Measurements from ENCODE around the gene RSKR.
"Not testable (repeated sequence)": the region's sequence is repeated elsewhere in the genome, so short reads cannot be mapped to it uniquely, and the experiment has no call there.

RSKR gene, protein sequence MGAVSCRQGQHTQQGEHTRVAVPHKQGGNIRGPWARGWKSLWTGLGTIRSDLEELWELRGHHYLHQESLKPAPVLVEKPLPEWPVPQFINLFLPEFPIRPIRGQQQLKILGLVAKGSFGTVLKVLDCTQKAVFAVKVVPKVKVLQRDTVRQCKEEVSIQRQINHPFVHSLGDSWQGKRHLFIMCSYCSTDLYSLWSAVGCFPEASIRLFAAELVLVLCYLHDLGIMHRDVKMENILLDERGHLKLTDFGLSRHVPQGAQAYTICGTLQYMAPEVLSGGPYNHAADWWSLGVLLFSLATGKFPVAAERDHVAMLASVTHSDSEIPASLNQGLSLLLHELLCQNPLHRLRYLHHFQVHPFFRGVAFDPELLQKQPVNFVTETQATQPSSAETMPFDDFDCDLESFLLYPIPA
- total RNA-seq, result 15.0 to 20.5 (median 15.8) reads per million in 3 experiments

GRCh38 chr17:28613931-28614381, at the start of gene RSKR:
Gene RSKR (minus strand): TSS chr17:28614185. CDS start chr17:28614161, 24 bp downstream.
- DNase-seq, result no peak

GRCh38 chr17:28663723-28664122, 49.7 kb upstream of the RSKR start:
- DNase-seq, result no peak

GRCh38 chr17:28662527-28662829, 48.5 kb upstream of the RSKR start:
- no peak for DNase-seq

DNA sequence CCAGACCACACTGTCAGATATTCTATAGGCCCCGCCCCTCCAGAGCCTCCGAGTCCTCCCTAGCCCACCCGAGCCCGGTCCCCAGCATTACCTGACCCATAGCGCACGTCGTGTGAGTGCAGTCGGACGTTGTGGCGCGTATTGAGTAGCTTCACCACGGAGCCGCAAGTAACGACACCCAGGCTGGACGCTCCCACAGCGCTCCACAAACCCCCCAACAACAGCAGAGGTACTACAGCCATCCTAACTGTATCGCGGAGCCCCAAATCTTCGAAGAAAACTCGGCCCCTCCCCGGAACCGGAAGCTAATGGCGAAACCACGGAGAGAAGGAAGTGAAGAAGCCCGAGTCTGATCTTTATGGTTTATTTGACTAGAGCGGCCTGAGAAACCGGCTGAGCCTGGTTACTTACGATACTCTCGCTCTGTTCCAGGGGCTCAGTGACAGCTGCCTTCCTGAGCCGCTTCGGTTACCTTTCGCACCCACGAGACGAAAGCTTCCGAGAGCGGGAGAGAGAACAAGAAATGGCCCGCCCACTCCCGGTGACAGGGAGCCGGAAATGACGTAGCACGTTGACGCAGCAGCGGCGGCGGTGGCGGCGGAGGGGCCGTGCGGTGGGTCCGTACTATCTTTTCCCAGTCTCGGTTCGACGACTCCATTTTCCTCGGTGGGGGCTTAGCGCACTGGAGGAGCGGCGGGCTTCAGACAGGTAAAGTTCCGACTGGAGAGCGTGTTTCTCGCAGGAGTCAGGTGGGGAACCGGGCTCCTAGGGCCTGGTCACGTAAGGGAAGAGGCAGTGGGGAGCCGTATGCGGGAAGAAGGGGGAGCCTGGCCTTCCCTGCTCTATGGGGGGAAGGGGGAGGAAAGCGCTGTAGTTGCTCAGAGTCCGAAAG, 47.9 kb upstream of the RSKR start, which contains the start of the genes SDF2 and SUPT6H:
Gene SDF2, minus strand, starts transcription at position 272 of the 892 bp plus-strand sequence. Its CDS starts 30 bp downstream, at position 242.
Gene SUPT6H, plus strand, starts transcription at position 571 of the 892 bp plus-strand sequence. CDS start 11,197 bp downstream, outside the sequence.
- peak; percentile 93 for DNase-seq

DNA sequence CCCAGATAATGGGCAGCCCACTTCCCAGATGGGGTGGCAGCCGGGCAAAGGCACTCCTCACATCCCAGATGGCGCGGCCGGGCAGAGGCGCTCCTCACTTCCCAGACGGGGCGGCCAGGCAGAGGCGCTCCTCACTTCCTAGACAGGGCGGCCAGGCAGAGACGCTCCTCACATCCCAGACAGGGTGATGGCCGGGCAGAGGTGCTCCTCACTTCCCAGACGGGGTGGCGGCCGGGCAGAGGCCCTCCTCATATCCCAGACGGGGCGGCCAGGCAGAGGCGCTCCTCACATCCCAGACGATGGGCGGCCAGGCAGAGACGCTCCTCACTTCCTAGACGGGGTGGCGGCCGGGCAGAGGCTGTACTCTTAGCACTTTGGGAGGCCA, 45.5 kb upstream of the RSKR start:
- not testable (repeated sequence) for DNase-seq

DNA sequence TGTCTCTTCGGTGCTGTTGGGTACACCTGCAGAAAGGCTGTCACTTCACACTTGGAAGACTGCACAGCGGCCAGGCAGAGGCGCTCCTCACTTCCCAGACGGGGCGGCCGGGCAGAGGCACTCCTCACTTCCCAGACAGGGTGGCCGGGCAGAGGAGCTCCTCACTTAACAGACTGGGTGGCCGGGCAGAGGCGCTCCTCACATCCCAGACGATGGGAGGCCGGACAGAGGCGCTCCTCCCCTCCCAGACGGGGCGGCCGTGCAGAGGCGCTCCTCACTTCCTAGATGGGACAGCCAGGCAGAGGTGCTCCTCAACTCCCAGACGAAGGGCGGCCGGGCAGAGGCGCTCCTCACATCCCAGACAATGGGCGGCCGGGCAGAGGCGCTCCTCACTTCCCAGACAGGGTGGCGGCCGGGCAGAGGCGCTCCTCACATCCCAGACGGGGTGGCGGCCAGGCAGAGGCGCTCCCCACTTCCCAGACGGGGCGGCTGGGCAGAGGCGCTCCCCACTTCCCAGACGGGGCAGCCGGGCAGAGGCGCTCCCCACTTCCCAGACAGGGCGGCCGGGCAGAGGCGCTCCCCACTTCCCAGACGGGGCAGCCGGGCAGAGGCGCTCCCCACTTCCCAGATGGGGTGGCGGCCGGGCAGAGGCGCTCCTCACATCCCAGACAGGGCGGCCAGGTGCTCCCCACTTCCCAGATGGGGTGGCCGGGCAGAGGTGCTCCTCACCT, 44.9 kb upstream of the RSKR start:
- not testable (repeated sequence) for DNase-seq

DNA sequence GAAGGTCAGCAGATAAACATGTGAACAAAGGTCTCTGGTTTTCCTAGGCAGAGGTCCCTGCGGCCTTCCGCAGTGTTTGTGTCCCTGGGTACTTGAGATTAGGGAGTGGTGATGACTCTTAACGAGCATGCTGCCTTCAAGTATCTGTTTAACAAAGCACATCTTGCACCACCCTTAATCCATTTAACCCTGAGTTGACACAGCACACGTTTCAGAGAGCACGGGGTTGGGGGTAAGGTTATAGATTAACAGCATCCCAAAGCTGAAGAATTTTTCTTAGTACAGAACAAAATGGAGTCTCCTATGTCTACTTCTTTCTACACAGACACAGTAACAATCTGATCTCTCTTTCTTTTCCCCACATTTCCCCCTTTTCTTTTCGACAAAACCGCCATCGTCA, 44.4 kb upstream of the RSKR start:
- not testable (repeated sequence) for DNase-seq

DNA sequence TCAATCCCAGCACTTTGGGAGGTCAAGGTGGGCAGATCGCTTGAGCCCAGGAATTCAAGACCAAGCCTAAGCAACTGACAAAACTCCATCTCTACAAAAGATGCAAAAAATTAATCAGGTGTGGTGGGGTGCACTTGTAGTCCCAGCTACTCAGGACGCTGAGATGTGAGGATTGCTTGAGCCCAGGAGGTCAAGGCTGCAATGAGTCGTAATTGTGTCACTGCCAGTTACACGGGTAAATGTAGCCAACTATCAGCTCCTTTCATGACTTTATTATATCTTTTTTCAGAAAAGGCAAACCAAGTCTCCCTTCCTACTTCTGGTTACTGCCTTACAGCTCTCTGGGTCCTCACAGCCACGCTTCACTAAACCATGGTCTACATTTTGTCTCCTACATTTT, 43.8 kb upstream of the RSKR start:
- DNase-seq, result no peak

GRCh38 chr17:28655160-28655559, 41.2 kb upstream of the RSKR start:
- no peak for DNase-seq

DNA sequence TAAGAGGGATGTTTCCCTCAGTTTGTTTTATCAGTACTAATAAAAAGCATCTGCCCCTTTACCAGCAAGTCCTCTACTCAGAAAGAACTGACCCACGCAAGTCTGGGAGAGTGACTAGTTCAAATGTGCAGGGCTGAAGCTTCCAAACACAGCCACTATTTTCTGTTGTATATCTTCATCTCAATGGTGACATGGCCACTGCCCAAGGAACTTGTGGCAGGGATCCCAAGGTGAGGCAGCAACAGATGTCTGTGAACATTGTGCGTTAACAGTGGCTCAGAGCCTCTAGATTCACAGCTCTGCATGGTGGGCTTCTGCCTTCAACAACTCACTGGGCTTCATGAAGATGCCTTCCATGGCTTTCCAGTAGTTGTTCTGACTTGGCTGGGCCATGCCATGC, 34.7 kb upstream of the RSKR start:
- no peak for DNase-seq

GRCh38 chr17:28646039-28646754, 32.2 kb upstream of the RSKR start:
- DNase-seq, result no peak

DNA sequence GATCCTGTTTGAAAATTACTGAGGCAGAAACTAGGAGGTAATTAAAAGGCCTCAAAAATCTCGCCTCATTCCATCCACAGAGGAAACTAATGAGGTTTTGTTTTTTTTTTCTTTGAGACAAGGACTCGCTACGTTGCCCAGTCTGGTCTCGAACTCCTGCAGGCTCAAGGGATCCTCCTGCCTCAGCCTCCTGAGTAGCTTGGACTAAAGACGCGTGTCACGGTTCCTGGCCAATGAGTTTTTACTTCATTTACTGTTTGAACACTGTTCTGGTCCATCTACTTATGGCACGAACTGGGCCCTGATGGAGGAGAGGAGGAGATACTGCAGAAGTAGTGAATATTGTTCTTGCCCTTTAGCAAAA, 31.6 kb upstream of the RSKR start:
- no peak for DNase-seq

DNA sequence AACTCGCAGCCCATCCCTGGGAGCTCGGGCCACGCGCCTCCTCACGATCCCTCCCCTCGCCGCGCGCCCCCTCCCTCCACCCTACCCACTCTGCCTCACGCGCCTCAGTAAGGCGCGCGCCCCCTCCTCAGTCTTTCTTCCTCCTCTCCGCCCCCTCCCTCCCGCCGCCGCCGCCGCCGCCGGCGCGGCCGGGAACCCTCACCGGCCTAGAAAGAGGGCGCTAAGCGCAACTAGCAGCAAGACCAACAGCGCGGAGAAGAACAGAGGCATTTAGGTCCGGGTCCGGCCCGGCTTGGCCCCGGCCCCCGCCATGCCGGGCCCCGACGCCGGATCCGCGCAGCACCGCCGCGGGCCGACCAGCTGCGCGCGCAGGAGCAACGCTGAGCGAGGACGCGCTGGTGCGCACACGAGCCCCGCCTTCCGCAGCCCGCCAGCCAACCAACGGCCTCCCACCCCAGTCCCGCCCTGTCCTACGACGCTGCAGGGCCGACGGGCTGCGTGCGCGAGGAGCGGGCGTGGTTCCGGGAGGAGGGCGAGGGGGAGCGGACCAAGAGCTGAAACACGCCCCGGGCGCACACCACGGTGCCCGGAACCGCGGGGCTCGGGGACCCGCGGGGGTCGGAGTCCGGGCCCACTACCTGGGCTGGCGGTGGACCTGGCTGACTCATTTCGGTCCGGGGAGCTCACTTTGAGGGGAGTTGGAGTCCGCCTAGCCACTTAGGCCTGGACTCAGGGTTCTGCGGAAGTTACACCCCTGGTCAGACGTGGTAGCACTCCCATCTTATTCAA, 31.0 kb upstream of the RSKR start, which contains the start of gene BLTP2:
Gene BLTP2, minus strand, starts transcription at position 372 of the 789 bp plus-strand sequence. Its CDS starts 102 bp downstream, at position 270.
- DNase-seq, result peak; percentile 93

DNA sequence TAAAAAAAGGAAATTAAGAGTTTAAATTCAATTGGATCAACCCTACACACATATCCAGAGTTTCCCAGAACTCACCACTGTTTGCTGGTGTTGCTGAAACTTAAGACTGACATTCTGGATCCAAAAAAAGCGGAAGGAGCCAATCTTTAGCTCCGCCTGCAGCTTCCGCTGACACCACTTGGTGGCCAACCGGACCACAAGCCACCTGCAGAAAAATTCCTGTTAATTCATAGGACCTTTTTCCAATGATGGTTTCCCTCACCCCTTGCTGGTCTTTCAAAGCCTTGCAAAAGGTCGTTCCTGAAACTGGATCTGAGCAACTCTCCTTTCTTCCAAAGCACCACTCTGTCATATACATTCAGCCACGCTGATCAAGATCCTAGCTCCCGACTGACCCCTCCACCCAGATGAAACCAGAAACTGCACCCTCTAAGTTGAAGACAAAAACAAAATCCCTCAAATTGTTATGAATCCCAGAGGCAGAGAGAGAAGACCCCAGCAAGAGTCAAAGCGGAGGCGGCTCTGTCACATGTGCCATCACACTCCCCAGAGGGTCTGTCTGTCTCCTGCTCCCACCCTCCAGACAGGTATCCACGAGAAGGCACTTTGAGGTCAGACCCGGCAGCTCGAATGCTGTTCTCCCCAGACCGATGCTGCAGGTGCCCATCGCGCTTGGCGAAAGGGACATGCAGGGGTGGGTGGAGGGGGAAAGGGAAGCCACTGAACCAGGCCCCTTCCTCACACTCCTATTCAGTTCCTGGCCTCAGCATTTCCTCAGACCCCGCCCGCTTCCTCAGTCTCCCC, 30.2 kb upstream of the RSKR start:
- DNase-seq, result no peak

DNA sequence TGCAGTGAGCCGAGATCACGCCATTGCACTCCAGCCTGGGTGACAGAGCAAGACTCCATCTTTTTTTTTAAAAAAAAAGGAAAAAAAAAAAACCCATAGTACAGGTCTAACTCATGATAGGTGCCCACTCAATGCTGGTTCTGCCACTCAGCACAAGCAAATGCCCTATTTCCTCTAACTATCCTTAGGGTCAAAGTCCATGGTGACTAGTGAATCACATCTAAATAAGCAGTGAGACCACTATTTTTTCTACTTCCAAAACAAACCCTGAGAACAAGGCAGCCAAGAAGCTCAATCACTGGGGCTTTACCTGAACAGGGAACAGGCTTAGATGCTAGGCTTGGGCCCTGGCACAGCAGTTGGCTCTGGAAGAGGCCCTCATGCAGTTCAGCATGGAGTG, 27.6 kb upstream of the RSKR start:
- DNase-seq, result no peak

DNA sequence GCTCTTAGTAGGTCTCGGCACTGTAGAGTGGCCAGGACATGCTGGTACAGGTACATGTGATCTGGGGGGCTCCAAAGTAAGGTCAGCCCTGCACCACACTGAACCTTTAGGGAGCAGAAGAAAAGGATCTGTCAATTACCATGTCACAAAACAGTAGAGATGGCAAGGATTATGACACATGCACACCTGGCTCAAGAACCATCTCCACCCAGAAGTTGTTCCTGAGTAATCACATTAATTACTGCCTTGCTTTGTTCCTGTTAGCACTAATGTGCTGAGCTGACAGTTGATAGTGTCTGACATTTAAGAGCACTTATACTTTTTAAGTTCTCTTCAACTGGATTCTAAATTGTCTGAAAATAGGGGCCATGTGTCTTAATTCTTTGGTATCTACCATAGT, 21.5 kb upstream of the RSKR start:
- DNase-seq, result no peak

GRCh38 chr17:28634206-28634865, 20.4 kb upstream of the RSKR start:
- DNase-seq, result no peak

DNA sequence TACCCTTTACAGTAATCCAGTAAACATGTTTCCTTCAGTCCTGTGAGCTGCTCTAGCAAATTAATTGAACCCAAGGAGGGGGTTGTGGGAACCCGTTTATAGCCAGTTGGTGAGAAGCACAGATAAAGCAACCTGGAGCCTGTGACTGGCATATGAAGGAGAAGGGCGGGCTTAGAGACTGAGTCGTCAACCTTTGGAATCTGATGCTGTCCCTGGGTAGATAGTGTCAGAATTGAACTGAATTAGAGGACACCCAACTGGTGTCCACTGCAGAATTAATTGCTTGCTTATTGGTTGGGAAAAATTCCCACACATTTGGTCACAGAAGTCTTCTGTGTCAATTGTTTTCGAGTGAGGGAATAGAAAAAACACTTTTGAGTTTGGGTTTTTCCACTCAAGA, 12.8 kb upstream of the RSKR start:
- no peak for DNase-seq

DNA sequence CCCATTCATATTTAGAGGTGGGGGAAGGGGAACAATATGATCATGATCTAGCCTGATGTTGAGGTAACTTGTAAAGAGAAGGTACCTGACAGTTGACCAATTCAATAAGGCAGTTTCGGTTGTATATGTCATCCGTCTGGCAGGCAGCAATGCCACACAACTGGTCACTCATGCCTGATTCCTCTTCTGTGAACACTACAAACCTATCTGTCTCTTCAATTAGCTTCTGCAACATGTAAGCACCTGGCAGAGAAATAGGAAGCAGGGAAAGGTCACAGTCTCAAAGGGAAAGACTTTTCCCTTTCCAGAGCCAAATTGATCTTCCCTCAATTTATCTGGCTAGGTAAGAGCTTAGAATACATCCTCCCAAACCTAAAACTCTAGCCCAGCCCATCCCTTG, 10.2 kb upstream of the RSKR start:
- no peak for DNase-seq

GRCh38 chr17:28623696-28624095, 9.7 kb upstream of the RSKR start:
- no peak for DNase-seq
